T-cell (primary cell): ENCODE data around the gene ARHGAP15. TPM values are rescaled to one million over a fixed set of nuclear protein-coding genes. Genes with fewer than 3 reads are reported as not detected.

Experiments
- ATAC-seq, 4 experiments: fragments of 200-7000 bp in 3 of 4; fragments of 150-1000 bp in 1 of 4; cut with Tn5 transposase; replicated peaks in 1 of 4; 1 replicate in 3 of 4; 2 replicates in 1 of 4; pipeline ENCODE4 v1.10.0; 2021; ENCODE audit warnings: moderate library complexity in 3 of 4, mild to moderate bottlenecking in 2 of 4, moderate number of reproducible peaks in 1 of 4
- CTCF ChIA-PET, 2 donors: fragments of 300-600 bp; sonication (Branson Sonifier 250); formaldehyde crosslinking; loops; one replicate each; lab custom pipeline; 2022; ENCODE audit warnings: antibody characterized with exemption in 2 of 2; lab: Charles Lee
- POLR2A ChIA-PET, 2 donors: fragments of 300-600 bp; sonication (Branson Sonifier 250); formaldehyde crosslinking; loops; one replicate each; lab custom pipeline; 2022; ENCODE audit warnings: antibody characterized with exemption in 2 of 2; lab: Charles Lee
- DNase-seq, 35 experiments: peaks; one replicate each; pipeline versions ENCODE4 v3.0.0 to v3.0.0-alpha.2; 2013 to 2023
- H3K27ac ChIP-seq: one replicate; pipeline ENCODE4 v1.5.1; 2013; ENCODE audit warnings: low read length
- H3K27me3 ChIP-seq, 2 experiments: replicated peaks in 1 of 2; 1 replicate in 1 of 2; 2 replicates in 1 of 2; pipeline versions ENCODE4 v1.6.1 to v1.7.0; 2013; ENCODE audit warnings: low read length in 1 of 2, mixed read lengths in 1 of 2; ENCODE audit not compliant: control insufficient read depth in 2 of 2, insufficient read depth in 2 of 2; ENCODE audit errors: extremely low read depth in 1 of 2
- H3K36me3 ChIP-seq, 2 donors: 1 replicate in 1 of 2; 2 replicates in 1 of 2; pipeline versions ENCODE4 v1.6.1 to v1.7.0; 2013; ENCODE audit warnings: low read length in 1 of 2; ENCODE audit not compliant: control insufficient read depth in 2 of 2, insufficient read depth in 1 of 2; ENCODE audit errors: extremely low read depth in 1 of 2
- H3K4me1 ChIP-seq, 2 experiments: 1 replicate in 1 of 2; 2 replicates in 1 of 2; pipeline versions ENCODE4 v1.6.1 to v1.7.0; 2013; ENCODE audit warnings: low read length in 2 of 2, mixed read lengths in 1 of 2; ENCODE audit not compliant: insufficient read depth in 2 of 2, control insufficient read depth in 1 of 2; ENCODE audit errors: extremely low read depth in 1 of 2
- H3K4me3 ChIP-seq, 2 donors: 1 replicate in 1 of 2; 2 replicates in 1 of 2; pipeline versions ENCODE4 v1.5.1 to v1.7.0; 2013; ENCODE audit warnings: mild to moderate bottlenecking in 2 of 2, low read length in 1 of 2, moderate library complexity in 1 of 2; ENCODE audit not compliant: control insufficient read depth in 1 of 2; ENCODE audit errors: extremely low read depth in 1 of 2
- H3K9me3 ChIP-seq: 2 replicates; pipeline ENCODE4 v1.7.0; 2013
- H3K27ac Mint-ChIP-seq, 2 donors: one replicate each; pipeline ENCODE4 v1.8.0; 2020 to 2021; ENCODE audit warnings: mild to moderate bottlenecking in 2 of 2, mixed read lengths in 2 of 2
- H3K27me3 Mint-ChIP-seq, 2 donors: one replicate each; pipeline ENCODE4 v1.8.0; 2021 to 2022; ENCODE audit warnings: mixed read lengths in 2 of 2
- H3K36me3 Mint-ChIP-seq: one replicate; pipeline ENCODE4 v1.8.0; 2021; ENCODE audit warnings: mixed read lengths
- H3K4me1 Mint-ChIP-seq, 3 donors: one replicate each; pipeline ENCODE4 v1.8.0; 2020 to 2022; ENCODE audit warnings: mixed read lengths in 3 of 3, mild to moderate bottlenecking in 1 of 3
- H3K4me3 Mint-ChIP-seq, 3 donors: one replicate each; pipeline ENCODE4 v1.8.0; 2020 to 2022; ENCODE audit warnings: mild to moderate bottlenecking in 3 of 3, mixed read lengths in 3 of 3, moderate library complexity in 3 of 3
- H3K9me3 Mint-ChIP-seq, 3 donors: one replicate each; pipeline ENCODE4 v1.8.0; 2020 to 2022; ENCODE audit warnings: mixed read lengths in 3 of 3
- WGBS: methylation state at CpG from one replicate; pipeline ENCODE4 v1.1.5; 2013; ENCODE audit warnings: missing lambda C conversion rate; ENCODE audit not compliant: insufficient coverage; 5-methylcytosine and 5-hydroxymethylcytosine counted together
- total RNA-seq, 35 experiments: library from RNA in 6 of 35; stranded (reverse) in 6 of 35; fragments of 120-200 nt in 1 of 35; gene quantifications; one replicate each; pipeline versions ENCODE4 v1.2.1 to v1.2.4 and lab custom pipeline; 2013 to 2026

ARHGAP15 gene
- total RNA-seq, 5 donors from 2014 or later (not counting 1 experiment from before 2014, with no cell fraction given): 154 to 271 (median 188) TPM

- Mint-ChIP-seq H3K9me3 (no peaks in the 10 kb centered on the region), H3K4me3 (no peak overlapping the region), H3K27ac (peak overlapping the region; percentile 60 to 63), H3K27me3 (no peaks in the 10 kb centered on the region), H3K4me1 (peaks cover 10 to 15% (median 14%) of the 10 kb centered on the region in 3 donors), H3K36me3 (peaks cover 48% of the 10 kb centered on the region)
- POLR2A ChIA-PET: no interaction called here
- H3K36me3 ChIP-seq: peaks cover 2 to 14% of the 10 kb centered on the region in 2 donors
- no peak for ATAC-seq
- no peak overlapping the region for H3K27ac ChIP-seq
- CTCF ChIA-PET: no interaction called here
- H3K4me3 ChIP-seq: no peak overlapping the region
- WGBS: 63% methylated on average over 1 of the region's 2 CpGs
- H3K4me1 ChIP-seq: no peaks in the 10 kb centered on the region
- no peak for DNase-seq
- H3K9me3 ChIP-seq: no peaks in the 10 kb centered on the region
- no peaks in the 10 kb centered on the region for H3K27me3 ChIP-seq
Measured at GRCh38 chr2:143698352-143698751, 569.1 kb downstream of the ARHGAP15 start.

GRCh38 chr2:143698888-143699570 is 569.8 kb downstream of the ARHGAP15 start:
- Mint-ChIP-seq H3K27ac (peak overlapping the region in 1 of 2 donors; percentile 63), H3K4me1 (peaks cover 10 to 17% (median 12%) of the 10 kb centered on the region in 3 donors), H3K4me3 (no peak overlapping the region), H3K27me3 (no peaks in the 10 kb centered on the region), H3K36me3 (peaks cover 48% of the 10 kb centered on the region), H3K9me3 (no peaks in the 10 kb centered on the region)
- Histone ChIP-seq H3K4me3 (no peak overlapping the region), H3K27me3 (no peaks in the 10 kb centered on the region), H3K9me3 (no peaks in the 10 kb centered on the region), H3K27ac (no peak overlapping the region), H3K36me3 (peaks cover 4 to 20% of the 10 kb centered on the region in 2 donors), H3K4me1 (no peaks in the 10 kb centered on the region)
- CTCF ChIA-PET: no interaction called here
- POLR2A ChIA-PET: interaction anchor here in 1 of 2 donors (0.7 kb wide), 1 partner anchor 10 kb away, joined by 3 read pairs; no protein-coding TSS in a partner anchor
- no peak for ATAC-seq
- DNase-seq: no peak
- WGBS: no CpG with 5 or more reads among the region's 3 CpGs

- CTCF ChIA-PET: no interaction called here
- POLR2A ChIA-PET: no interaction called here
- Histone ChIP-seq H3K27me3 (no peaks in the 10 kb centered on the region), H3K36me3 (peaks cover 6 to 38% of the 10 kb centered on the region in 2 donors), H3K27ac (no peak overlapping the region), H3K9me3 (no peaks in the 10 kb centered on the region), H3K4me3 (no peak overlapping the region), H3K4me1 (no peaks in the 10 kb centered on the region)
- ATAC-seq: no peak
- no peak for DNase-seq
- Mint-ChIP-seq H3K36me3 (peaks cover 56% of the 10 kb centered on the region), H3K27ac (no peak overlapping the region), H3K4me3 (no peak overlapping the region), H3K9me3 (no peaks in the 10 kb centered on the region), H3K27me3 (no peaks in the 10 kb centered on the region), H3K4me1 (peaks cover 7 to 18% (median 9%) of the 10 kb centered on the region in 3 donors)
- WGBS: no CpG with 5 or more reads among the region's 2 CpGs
Measured at GRCh38 chr2:143700865-143701264, 571.6 kb downstream of the ARHGAP15 start.

- DNase-seq (no peak), ATAC-seq (no peak)
- H3K27ac Mint-ChIP-seq: no peak overlapping the region
- Histone ChIP-seq H3K4me1 (no peaks in the 10 kb centered on the region), H3K27ac (no peak overlapping the region), H3K27me3 (no peaks in the 10 kb centered on the region), H3K9me3 (no peaks in the 10 kb centered on the region), H3K4me3 (no peak overlapping the region), H3K36me3 (peaks cover 9 to 47% of the 10 kb centered on the region in 2 donors)
- ChIA-PET CTCF (no interaction called here), POLR2A (no interaction called here)
- H3K9me3 Mint-ChIP-seq: no peaks in the 10 kb centered on the region
- peaks cover 5 to 19% (median 8%) of the 10 kb centered on the region in 3 donors for H3K4me1 Mint-ChIP-seq
- WGBS: 83% methylated on average over 1 of the region's 1 CpG
- no peak overlapping the region for H3K4me3 Mint-ChIP-seq
- H3K36me3 Mint-ChIP-seq: peaks cover 58% of the 10 kb centered on the region
- H3K27me3 Mint-ChIP-seq: no peaks in the 10 kb centered on the region
Measured at GRCh38 chr2:143701785-143702184, 572.6 kb downstream of the ARHGAP15 start.

- ATAC-seq: no peak
- Mint-ChIP-seq H3K27me3 (no peaks in the 10 kb centered on the region), H3K36me3 (peaks cover 66% of the 10 kb centered on the region), H3K4me1 (peaks cover 4 to 22% (median 10%) of the 10 kb centered on the region in 3 donors), H3K9me3 (peaks cover 0 to 7% (median 2%) of the 10 kb centered on the region in 3 donors), H3K27ac (no peak overlapping the region), H3K4me3 (no peak overlapping the region)
- Histone ChIP-seq H3K4me3 (no peak overlapping the region), H3K36me3 (peaks cover 9 to 55% of the 10 kb centered on the region in 2 donors), H3K27ac (no peak overlapping the region), H3K27me3 (no peaks in the 10 kb centered on the region), H3K9me3 (no peaks in the 10 kb centered on the region), H3K4me1 (no peaks in the 10 kb centered on the region)
- no peak for DNase-seq
- CTCF ChIA-PET: no interaction called here
- WGBS: no CpG with 5 or more reads among the region's 1 CpG
- POLR2A ChIA-PET: no interaction called here
Measured at GRCh38 chr2:143702931-143703330, 573.7 kb downstream of the ARHGAP15 start.

- ATAC-seq: no peak
- Mint-ChIP-seq H3K4me1 (peaks cover 0 to 23% (median 12%) of the 10 kb centered on the region in 3 donors), H3K27me3 (no peaks in the 10 kb centered on the region), H3K36me3 (peaks cover 67% of the 10 kb centered on the region), H3K9me3 (peaks cover 0 to 13% (median 2%) of the 10 kb centered on the region in 3 donors), H3K4me3 (no peak overlapping the region), H3K27ac (no peak overlapping the region)
- no peaks in the 10 kb centered on the region for H3K4me1 ChIP-seq
- WGBS: 69% methylated on average over 2 of the region's 3 CpGs
- no peak for DNase-seq
- no peak overlapping the region for H3K27ac ChIP-seq
- ChIA-PET POLR2A (no interaction called here), CTCF (interaction anchor here in 1 of 2 donors (0.5 kb wide), 1 partner anchor 17 kb away, joined by 4 read pairs; no protein-coding TSS in a partner anchor)
- no peak overlapping the region for H3K4me3 ChIP-seq
- H3K36me3 ChIP-seq: peaks cover 9 to 59% of the 10 kb centered on the region in 2 donors
- H3K9me3 ChIP-seq: peaks cover 2% of the 10 kb centered on the region
- H3K27me3 ChIP-seq: no peaks in the 10 kb centered on the region
Measured at GRCh38 chr2:143704451-143705106, 575.4 kb downstream of the ARHGAP15 start.
